CD4-positive, alpha-beta T cell (primary cell): Measurements from ENCODE around the gene SLC12A3. TPM values are rescaled to one million over a fixed set of nuclear protein-coding genes. Genes with fewer than 3 reads are reported as not detected.

Source experiments
- ATAC-seq: fragments of 200-7000 bp; cut with Tn5 transposase; one replicate; pipeline ENCODE4 v1.10.0; 2022; ENCODE audit warnings: mild to moderate bottlenecking; ENCODE audit not compliant: poor library complexity
- CTCF ChIA-PET: fragments of 350-600 bp; sonication (Branson Sonifier 250); formaldehyde crosslinking; loops from one replicate; lab custom pipeline; 2021; ENCODE audit warnings: antibody characterized with exemption, inconsistent platforms; lab: Charles Lee
- POLR2A ChIA-PET: fragments of 350-600 bp; sonication (Branson Sonifier 250); formaldehyde crosslinking; loops from one replicate; lab custom pipeline; 2021; ENCODE audit warnings: antibody characterized with exemption, inconsistent platforms; lab: Charles Lee
- DNase-seq, 14 experiments: peaks; one replicate each; pipeline ENCODE4 v3.0.0-alpha.2; 2013 to 2020; ENCODE audit warnings: mixed read lengths in 2 of 14
- H3K27ac ChIP-seq, 2 donors: one replicate each; pipeline versions ENCODE4 v1.5.1 to v1.7.0; 2013; ENCODE audit warnings: low read length in 2 of 2, low read depth in 1 of 2, mild to moderate bottlenecking in 1 of 2
- H3K27me3 ChIP-seq, 2 experiments: 1 replicate in 1 of 2; 2 replicates in 1 of 2; pipeline versions ENCODE4 v1.6.1 to v1.7.0; 2013; ENCODE audit warnings: low read length in 2 of 2, control low read depth in 1 of 2, mild to moderate bottlenecking in 1 of 2, moderate library complexity in 1 of 2; ENCODE audit not compliant: insufficient read depth in 2 of 2, control insufficient read depth in 1 of 2
- H3K36me3 ChIP-seq: one replicate; pipeline ENCODE4 v1.6.1; 2013; ENCODE audit warnings: low read length, control low read depth; ENCODE audit not compliant: insufficient read depth
- H3K4me1 ChIP-seq: one replicate; pipeline ENCODE4 v1.6.1; 2013; ENCODE audit warnings: low read length, control low read depth; ENCODE audit not compliant: insufficient read depth
- H3K4me3 ChIP-seq: one replicate; pipeline ENCODE4 v1.5.1; 2013; ENCODE audit warnings: mild to moderate bottlenecking, low read length, moderate library complexity
- H3K9me3 ChIP-seq, 2 experiments: 1 replicate in 1 of 2; 2 replicates in 1 of 2; pipeline versions ENCODE4 v1.6.1 to v1.7.0; 2013; ENCODE audit warnings: low read length in 2 of 2, mild to moderate bottlenecking in 2 of 2, control low read depth in 1 of 2, moderate library complexity in 1 of 2; ENCODE audit not compliant: control insufficient read depth in 1 of 2, insufficient read depth in 1 of 2
- H3K27ac Mint-ChIP-seq: one replicate; pipeline ENCODE4 v1.8.0; 2020; ENCODE audit warnings: mixed read lengths
- H3K27me3 Mint-ChIP-seq: one replicate; pipeline ENCODE4 v1.8.0; 2021; ENCODE audit warnings: mixed read lengths
- H3K36me3 Mint-ChIP-seq: one replicate; pipeline ENCODE4 v1.8.0; 2021; ENCODE audit warnings: low read depth, mixed read lengths
- H3K4me1 Mint-ChIP-seq: one replicate; pipeline ENCODE4 v1.8.0; 2021; ENCODE audit warnings: low read depth, mixed read lengths
- H3K4me3 Mint-ChIP-seq: one replicate; pipeline ENCODE4 v1.8.0; 2020; ENCODE audit warnings: mild to moderate bottlenecking, mixed read lengths
- H3K9me3 Mint-ChIP-seq: one replicate; pipeline ENCODE4 v1.8.0; 2020; ENCODE audit warnings: mixed read lengths
- CTCF ChIP-seq: fragments of 200-600 bp; IDR thresholded peaks from one replicate; pipeline ENCODE4 v1.8.0; 2022; ENCODE audit warnings: antibody characterized with exemption, mild to moderate bottlenecking
- intact Hi-C, 2 experiments: fragments of 100-400 bp; cut with DNase I in 1 of 2; cut with micrococcal nuclease in 1 of 2; formaldehyde crosslinking; loops; one replicate each; pipeline versions ENCODE4 v1.15.1 to v1.9.0; 2023 to 2025; cut with DNase I, micrococcal nuclease
- total RNA-seq, 174 experiments: library from RNA in 2 of 174; stranded (reverse) in 2 of 174; gene quantifications; one replicate each; pipeline ENCODE4 v1.2.3 and lab custom pipeline; 2021 to 2026

Gene SLC12A3
- total RNA-seq, 2 experiments from 2014 or later: not detected

- no peaks in the 10 kb centered on the region for H3K9me3 Mint-ChIP-seq
- H3K4me3 Mint-ChIP-seq: no peak overlapping the region
- H3K27ac Mint-ChIP-seq: no peak overlapping the region
- no peaks in the 10 kb centered on the region for H3K27me3 Mint-ChIP-seq
- no peaks in the 10 kb centered on the region for H3K27me3 ChIP-seq
- intact Hi-C loops: no loop called here
- H3K9me3 ChIP-seq: no peaks in the 10 kb centered on the region
- no peaks in the 10 kb centered on the region for H3K4me1 Mint-ChIP-seq
- TF ChIP-seq CTCF: no peak
- no peak for DNase-seq
- ChIA-PET CTCF (no interaction called here), POLR2A (no interaction called here)
- H3K36me3 ChIP-seq: peaks cover 4% of the 10 kb centered on the region
- no peaks in the 10 kb centered on the region for H3K36me3 Mint-ChIP-seq
- H3K4me1 ChIP-seq: peaks cover 5% of the 10 kb centered on the region
- ATAC-seq: no peak
- H3K27ac ChIP-seq: no peak overlapping the region
- H3K4me3 ChIP-seq: no peak overlapping the region
Measured at GRCh38 chr16:56953006-56953405, 88.0 kb downstream of the SLC12A3 start.

GRCh38 chr16:56956076-56956475 lies 91.1 kb downstream of the SLC12A3 start:
- Histone ChIP-seq H3K27me3 (no peaks in the 10 kb centered on the region), H3K27ac (no peak overlapping the region), H3K4me1 (peaks cover 5% of the 10 kb centered on the region), H3K9me3 (no peaks in the 10 kb centered on the region), H3K4me3 (no peak overlapping the region), H3K36me3 (no peaks in the 10 kb centered on the region)
- no peak for TF ChIP-seq CTCF
- no peaks in the 10 kb centered on the region for H3K9me3 Mint-ChIP-seq
- no peak overlapping the region for H3K27ac Mint-ChIP-seq
- no peaks in the 10 kb centered on the region for H3K36me3 Mint-ChIP-seq
- ATAC-seq: no peak
- ChIA-PET POLR2A (no interaction called here), CTCF (no interaction called here)
- H3K4me1 Mint-ChIP-seq: no peaks in the 10 kb centered on the region
- no peaks in the 10 kb centered on the region for H3K27me3 Mint-ChIP-seq
- DNase-seq: no peak
- intact Hi-C loops: no loop called here
- H3K4me3 Mint-ChIP-seq: no peak overlapping the region

GRCh38 chr16:56956756-56957155 lies 91.7 kb downstream of the SLC12A3 start:
- Mint-ChIP-seq H3K4me1 (no peaks in the 10 kb centered on the region), H3K4me3 (no peak overlapping the region), H3K27ac (no peak overlapping the region), H3K36me3 (no peaks in the 10 kb centered on the region), H3K27me3 (no peaks in the 10 kb centered on the region), H3K9me3 (no peaks in the 10 kb centered on the region)
- Histone ChIP-seq H3K4me1 (no peaks in the 10 kb centered on the region), H3K27me3 (no peaks in the 10 kb centered on the region), H3K27ac (no peak overlapping the region), H3K9me3 (no peaks in the 10 kb centered on the region), H3K36me3 (no peaks in the 10 kb centered on the region), H3K4me3 (no peak overlapping the region)
- intact Hi-C loops: no loop called here
- no peak for ATAC-seq
- TF ChIP-seq CTCF: no peak
- DNase-seq: no peak
- POLR2A ChIA-PET: no interaction called here
- CTCF ChIA-PET: no interaction called here
